Gastrocnemius medialis (tissue), 4 donors: ENCODE results near the gene PRUNE2.

Experiments used
- CTCF ChIP-seq, 5 experiments: fragments of 450-650 bp in 3 of 5; fragments of 200-600 bp in 2 of 5; sonication (generic) in 2 of 5; IDR thresholded peaks in 4 of 5; conservative IDR thresholded peaks in 1 of 5; 1 replicate in 4 of 5; 2 replicates in 1 of 5; pipeline ENCODE4 v1.5.1; 2016 to 2019; ENCODE audit warnings: antibody characterized with exemption in 5 of 5, mild to moderate bottlenecking in 3 of 5, moderate library complexity in 3 of 5
- POLR2A ChIP-seq, 2 donors: fragments of 450-650 bp; IDR thresholded peaks; one replicate each; pipeline ENCODE4 v1.6.1; 2017; ENCODE audit warnings: antibody characterized with exemption in 2 of 2, mild to moderate bottlenecking in 2 of 2, moderate library complexity in 2 of 2

GRCh38 chr9:76720245-76720644, 185.7 kb downstream of the PRUNE2 start:
- TF ChIP-seq POLR2A (IDR thresholded peaks at IDR 0.05), result no peak
- TF ChIP-seq CTCF (IDR thresholded peaks at IDR 0.05 in 4 of 5, conservative IDR thresholded peaks at IDR 0.05 in 1 of 5), result no peak
